H1 (cell line): ENCODE results near the gene GATD1. TPM values are rescaled to one million over a fixed set of nuclear protein-coding genes. Genes with fewer than 3 reads are reported as not detected.

ENCODE experiments used
- CBX5 ChIP-seq: fragments of 300-800, 300-1000 bp; sonication (generic); IDR thresholded peaks from 2 replicates; pipeline ENCODE4 v1.7.1; 2016; ENCODE audit warnings: antibody characterized with exemption, low read length, low read depth
- CEBPB ChIP-seq: IDR thresholded peaks from 2 replicates; pipeline ENCODE4 v1.6.1; 2012; ENCODE audit warnings: low read depth, low read length
- EZH2 ChIP-seq: fragments of 200-600 bp; sonication (generic); IDR thresholded peaks from 2 replicates; pipeline ENCODE4 v1.7.1; 2012; ENCODE audit warnings: low read depth, mild to moderate bottlenecking, moderate library complexity, low read length, inconsistent platforms; ENCODE audit not compliant: severe bottlenecking
- KDM4A ChIP-seq: IDR thresholded peaks from one replicate; pipeline ENCODE4 v1.7.1; 2012; ENCODE audit warnings: low read depth, mild to moderate bottlenecking, moderate library complexity, low read length, inconsistent platforms; ENCODE audit not compliant: severe bottlenecking
- KDM5A ChIP-seq: fragments of 200-600 bp; IDR thresholded peaks from 2 replicates; pipeline ENCODE4 v1.7.1; 2012; ENCODE audit warnings: mild to moderate bottlenecking, low read length, inconsistent platforms, mixed read lengths
- NRF1 ChIP-seq: IDR thresholded peaks from 2 replicates; pipeline ENCODE4 v1.6.1; 2011; ENCODE audit warnings: mild to moderate bottlenecking, low read depth, low read length, improper control_type of control experiment
- RBBP5 ChIP-seq: IDR thresholded peaks from 2 replicates; pipeline ENCODE4 v1.7.1; 2012; ENCODE audit warnings: low read depth, mild to moderate bottlenecking, inconsistent platforms, low read length, moderate library complexity, borderline replicate concordance
- RFX5 ChIP-seq: IDR thresholded peaks from 2 replicates; pipeline ENCODE4 v1.6.1; 2011; ENCODE audit warnings: low read depth, low read length, improper control_type of control experiment, borderline replicate concordance
- TCF12 ChIP-seq: IDR thresholded peaks from 2 replicates; pipeline ENCODE4 v1.6.1; 2011; ENCODE audit warnings: low read depth, mild to moderate bottlenecking, low read length
- polyA plus RNA-seq, 7 experiments: library from polyadenylated mRNA; depleted of rRNA in 3 of 7; stranded (reverse) in 5 of 7; unstranded in 2 of 7; fragments of >200 nt in 5 of 7; fragments of 200-250 nt in 2 of 7; gene quantifications; 1 replicate in 5 of 7; 2 replicates in 1 of 7; 4 replicates in 1 of 7; pipeline versions ENCODE4 v1.2.1 to v1.2.3, GENCODE V29; 2011 to 2013; ENCODE audit warnings: missing spikeins in 2 of 7, mixed read lengths in 2 of 7
- total RNA-seq: library from RNA; stranded (reverse); fragmentation: NEBNext Ultra II Directional; extraction: Animal tissue kit (Norgen Biotek cat#: 25700); gene quantifications from 2 replicates; pipeline ENCODE4 v1.2.1, GENCODE V29; 2021
- TF ChIP-seq, protein P1 (sequence below): IDR thresholded peaks from 2 replicates; pipeline ENCODE4 v1.6.1; 2012; ENCODE audit warnings: inconsistent platforms

The GATD1 gene
- total and polyA plus RNA-seq, 2 of the 8 experiments (the other 6 are each of a cell fraction or from before 2014, with no cell fraction given): 47.5 to 54.8 TPM

DNA sequence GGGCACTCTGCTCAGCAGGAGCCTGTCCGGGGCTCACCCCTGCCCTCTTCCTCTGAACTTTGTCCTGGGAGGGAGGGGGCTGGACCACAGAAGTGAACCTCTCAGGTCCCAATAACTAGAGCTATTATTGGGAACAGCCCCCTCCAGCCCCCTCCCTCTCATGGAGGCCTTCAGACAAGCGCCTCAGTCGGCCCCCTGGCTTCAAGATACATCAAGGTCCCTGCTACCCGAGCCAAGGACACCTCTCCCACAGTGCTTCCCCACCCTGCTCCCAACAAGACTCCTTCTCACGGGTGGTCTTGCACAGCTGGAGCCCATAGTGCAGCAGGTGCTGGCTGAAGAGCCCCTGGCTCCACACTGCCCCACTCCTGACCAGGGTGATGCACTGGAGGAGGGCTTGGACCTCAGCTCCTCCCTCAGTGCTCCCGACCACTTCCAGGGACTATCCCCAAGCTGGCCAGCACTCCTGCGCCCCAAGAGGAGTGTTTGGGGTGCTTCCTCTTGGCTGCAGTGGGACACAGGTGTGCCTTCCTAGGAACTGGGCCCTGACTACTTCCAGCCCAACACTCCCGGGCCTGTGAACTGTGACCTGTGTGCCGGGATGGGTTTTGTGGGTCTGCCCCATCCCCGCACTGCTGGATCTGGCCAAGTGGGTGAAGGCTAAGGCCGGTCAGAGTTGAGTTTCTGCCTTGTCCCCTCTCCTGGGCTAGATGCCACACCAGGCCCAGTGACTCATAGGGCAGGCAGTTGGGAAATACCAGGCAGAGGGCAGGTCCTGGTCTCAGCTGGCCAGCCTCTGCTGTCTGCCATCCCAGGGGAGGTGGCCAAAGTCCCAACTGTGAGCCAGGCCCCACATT lies 43.6 kb upstream of the GATD1 start (continued):
- TF ChIP-seq RBBP5 (no peak), EZH2 (no peak), CEBPB (no peak), RFX5 (no peak), KDM5A (no peak), CBX5 (no peak), NRF1 (no peak), TCF12 (no peak), KDM4A (no peak)
- TF ChIP-seq, protein P1, sequence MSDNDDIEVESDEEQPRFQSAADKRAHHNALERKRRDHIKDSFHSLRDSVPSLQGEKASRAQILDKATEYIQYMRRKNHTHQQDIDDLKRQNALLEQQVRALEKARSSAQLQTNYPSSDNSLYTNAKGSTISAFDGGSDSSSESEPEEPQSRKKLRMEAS: no peak
